OCI-M2 (cell line): ENCODE results near the gene ITFG1.
"Not testable (repeated sequence)": the region's sequence is repeated elsewhere in the genome, so short reads cannot be mapped to it uniquely, and the experiment has no call there.

ENCODE experiments used
- DNase-seq: peaks from one replicate; lab custom pipeline; 2025; ENCODE audit not compliant: unreplicated experiment; lab: John Stamatoyannopoulos, UW

Gene ITFG1

GRCh38 chr16:47342055-47342454 lies 118.8 kb downstream of the ITFG1 start:
- no peak for DNase-seq

GRCh38 chr16:47330562-47330961 lies 130.3 kb downstream of the ITFG1 start:
- not testable (repeated sequence) for DNase-seq

GRCh38 chr16:47324309-47324708 lies 136.6 kb downstream of the ITFG1 start:
- DNase-seq = not testable (repeated sequence)

- no peak for DNase-seq
These were observed 137.6 kb downstream of the ITFG1 start for GRCh38 chr16:47323241-47323640.

- DNase-seq = no peak
These were observed 140.1 kb downstream of the ITFG1 start for GRCh38 chr16:47320546-47321310.

- DNase-seq = no peak
These were observed 143.2 kb downstream of the ITFG1 start for GRCh38 chr16:47317465-47318240.

- DNase-seq = no peak
These were observed 144.3 kb downstream of the ITFG1 start for GRCh38 chr16:47316442-47317015.

- no peak for DNase-seq
These were observed 148.9 kb downstream of the ITFG1 start for GRCh38 chr16:47311738-47312505.

GRCh38 chr16:47310792-47311211 lies 150.1 kb downstream of the ITFG1 start:
- no peak for DNase-seq

GRCh38 chr16:47309581-47310312 lies 151.1 kb downstream of the ITFG1 start:
- DNase-seq = no peak

- no peak for DNase-seq
These were observed 152.3 kb downstream of the ITFG1 start for GRCh38 chr16:47308601-47309000.

GRCh38 chr16:47304563-47304962 lies 156.3 kb downstream of the ITFG1 start:
- DNase-seq = no peak

- no peak for DNase-seq
These were observed 161.3 kb downstream of the ITFG1 start for GRCh38 chr16:47299587-47299986.

- no peak for DNase-seq
These were observed 175.9 kb downstream of the ITFG1 start for GRCh38 chr16:47284999-47285398.

GRCh38 chr16:47278306-47278970 lies 182.4 kb downstream of the ITFG1 start:
- DNase-seq = no peak

GRCh38 chr16:47276522-47276921 lies 184.3 kb downstream of the ITFG1 start:
- no peak for DNase-seq

- no peak for DNase-seq
These were observed 197.9 kb downstream of the ITFG1 start for GRCh38 chr16:47262938-47263337.

- no peak for DNase-seq
These were observed 200.4 kb downstream of the ITFG1 start for GRCh38 chr16:47260503-47260902.

GRCh38 chr16:47258874-47259461 lies 201.9 kb downstream of the ITFG1 start:
- DNase-seq = peak; percentile 6

- DNase-seq = no peak
These were observed 206.1 kb downstream of the ITFG1 start for GRCh38 chr16:47254756-47255155.
